OCI-LY7 (cell line): ENCODE data around the gene NNT.

ENCODE experiments used
- CTCF ChIP-seq: fragments of 200-600 bp; sonication (generic); conservative IDR thresholded peaks from 2 replicates; pipeline ENCODE4 v1.5.1; 2014; ENCODE audit warnings: mild to moderate bottlenecking, antibody characterized with exemption, low read length, moderate library complexity, mixed read lengths
- EZH2phosphoT487 ChIP-seq: fragments of 200-600 bp; sonication (generic); IDR thresholded peaks from 2 replicates; pipeline ENCODE4 v1.6.1; 2018; ENCODE audit warnings: low read depth, borderline replicate concordance, mild to moderate bottlenecking, mixed run types, antibody characterized with exemption, low read length, moderate library complexity, mixed read lengths

DNA sequence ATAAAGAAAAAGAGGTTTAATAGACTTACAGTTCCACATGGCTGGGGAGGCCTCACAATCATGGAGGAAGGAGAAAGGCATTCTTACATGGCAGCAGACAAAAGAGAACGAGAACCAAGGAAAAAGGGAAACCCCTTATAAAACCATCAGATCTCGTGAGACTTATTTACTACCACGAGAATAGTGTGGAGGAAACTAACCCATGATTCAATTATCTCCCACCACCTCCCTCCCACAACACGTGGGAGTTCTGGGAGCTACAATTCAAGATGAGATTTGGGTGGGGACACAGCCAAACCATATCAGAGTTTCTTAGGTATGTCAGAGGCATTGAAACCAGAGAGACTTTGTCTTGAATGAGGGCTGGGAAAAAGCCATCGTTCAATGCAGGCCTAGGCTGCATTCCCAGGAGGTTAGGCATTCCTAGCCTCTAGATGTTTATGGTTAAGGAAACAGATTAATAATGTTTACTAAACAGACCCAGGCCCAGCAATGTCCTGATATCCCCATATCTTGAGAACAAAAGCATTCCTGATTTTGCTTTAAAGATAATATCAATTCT lies 38.6 kb upstream of the NNT start:
- TF ChIP-seq CTCF (no peak), EZH2phosphoT487 (no peak)
